Retinal pigment epithelial cell (primary cell): ENCODE data around the gene CRYBB2.

Experiments used
- DNase-seq: peaks from one replicate; pipeline ENCODE4 v3.0.0-alpha.2; 2010; ENCODE audit warnings: low read depth
- H3K4me3 ChIP-seq: 2 replicates; pipeline ENCODE4 v1.5.1; 2011; ENCODE audit warnings: mild to moderate bottlenecking, low read length, control low read depth, moderate library complexity
- CTCF ChIP-seq: conservative IDR thresholded peaks from 2 replicates; pipeline ENCODE4 v1.5.1; 2011; ENCODE audit warnings: low read depth, low read length, control low read depth, inconsistent platforms

Gene CRYBB2

GRCh38 chr22:25186140-25186539 is 33.3 kb upstream of the CRYBB2 start:
- no peak for TF ChIP-seq CTCF
- DNase-seq, result no peak
- H3K4me3 ChIP-seq, result no peak overlapping the region

GRCh38 chr22:25187469-25187868 is 32.0 kb upstream of the CRYBB2 start:
- H3K4me3 ChIP-seq, result no peak overlapping the region
- no peak for DNase-seq
- TF ChIP-seq CTCF, result no peak

GRCh38 chr22:25192406-25192805 is 27.0 kb upstream of the CRYBB2 start:
- no peak for TF ChIP-seq CTCF
- DNase-seq, result no peak
- no peak overlapping the region for H3K4me3 ChIP-seq

GRCh38 chr22:25193130-25193529 is 26.3 kb upstream of the CRYBB2 start:
- DNase-seq, result no peak
- TF ChIP-seq CTCF, result no peak
- H3K4me3 ChIP-seq, result no peak overlapping the region

- H3K4me3 ChIP-seq, result no peak overlapping the region
- DNase-seq, result no peak
- no peak for TF ChIP-seq CTCF
Measured at GRCh38 chr22:25193548-25193947, 25.9 kb upstream of the CRYBB2 start.

- TF ChIP-seq CTCF, result no peak
- DNase-seq, result no peak
- H3K4me3 ChIP-seq, result no peak overlapping the region
Measured at GRCh38 chr22:25196326-25196725, 23.1 kb upstream of the CRYBB2 start.

GRCh38 chr22:25197340-25197739 is 22.1 kb upstream of the CRYBB2 start:
- no peak overlapping the region for H3K4me3 ChIP-seq
- no peak for TF ChIP-seq CTCF
- no peak for DNase-seq
